HG02642 (cell line): ENCODE data around the gene MADD.
"Not testable (repeated sequence)": the region's sequence is repeated elsewhere in the genome, so short reads cannot be mapped to it uniquely, and the experiment has no call there.

Experiments used
- ATAC-seq: cut with Tn5 transposase; IDR thresholded peaks from one replicate; pipeline ENCODE4 v1.9.1; 2021; ENCODE audit warnings: mild to moderate bottlenecking; ENCODE audit not compliant: unreplicated experiment, poor library complexity

The MADD gene

DNA sequence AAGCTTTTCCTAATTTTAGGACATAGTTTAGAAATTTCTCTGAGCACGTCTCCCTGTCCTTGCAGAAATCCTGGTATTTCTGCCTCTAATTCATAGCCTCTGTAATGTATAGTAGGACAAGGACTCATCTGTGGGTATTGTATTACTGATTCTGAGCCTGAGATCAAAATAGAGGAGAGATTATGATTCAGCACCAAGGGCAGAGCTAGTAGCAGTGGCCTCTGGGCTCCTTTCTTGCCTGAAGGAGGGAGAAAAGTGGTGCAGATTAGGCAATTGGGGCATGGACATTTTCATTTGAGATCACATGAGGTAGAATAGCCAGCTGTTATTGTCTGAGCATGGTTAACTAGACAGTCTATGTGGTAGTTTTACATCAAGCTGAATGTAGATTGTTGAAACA is 2.8 kb downstream of the MADD start:
- no peak for ATAC-seq

DNA sequence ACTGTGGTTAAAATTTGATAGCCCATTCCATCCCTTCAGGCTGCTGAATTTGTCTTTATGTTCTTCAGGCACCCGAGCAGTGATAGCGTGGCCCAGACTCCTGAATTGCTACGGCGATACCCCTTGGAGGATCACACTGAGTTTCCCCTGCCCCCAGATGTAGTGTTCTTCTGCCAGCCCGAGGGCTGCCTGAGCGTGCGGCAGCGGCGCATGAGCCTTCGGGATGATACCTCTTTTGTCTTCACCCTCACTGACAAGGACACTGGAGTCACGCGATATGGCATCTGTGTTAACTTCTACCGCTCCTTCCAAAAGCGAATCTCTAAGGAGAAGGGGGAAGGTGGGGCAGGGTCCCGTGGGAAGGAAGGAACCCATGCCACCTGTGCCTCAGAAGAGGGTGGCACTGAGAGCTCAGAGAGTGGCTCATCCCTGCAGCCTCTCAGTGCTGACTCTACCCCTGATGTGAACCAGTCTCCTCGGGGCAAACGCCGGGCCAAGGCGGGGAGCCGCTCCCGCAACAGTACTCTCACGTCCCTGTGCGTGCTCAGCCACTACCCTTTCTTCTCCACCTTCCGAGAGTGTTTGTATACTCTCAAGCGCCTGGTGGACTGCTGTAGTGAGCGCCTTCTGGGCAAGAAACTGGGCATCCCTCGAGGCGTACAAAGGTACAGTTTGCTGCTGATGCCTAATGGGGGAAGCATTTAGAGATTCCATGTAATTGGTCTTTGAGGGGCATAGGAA is 4.7 kb downstream of the MADD start:
- ATAC-seq, result no peak

DNA sequence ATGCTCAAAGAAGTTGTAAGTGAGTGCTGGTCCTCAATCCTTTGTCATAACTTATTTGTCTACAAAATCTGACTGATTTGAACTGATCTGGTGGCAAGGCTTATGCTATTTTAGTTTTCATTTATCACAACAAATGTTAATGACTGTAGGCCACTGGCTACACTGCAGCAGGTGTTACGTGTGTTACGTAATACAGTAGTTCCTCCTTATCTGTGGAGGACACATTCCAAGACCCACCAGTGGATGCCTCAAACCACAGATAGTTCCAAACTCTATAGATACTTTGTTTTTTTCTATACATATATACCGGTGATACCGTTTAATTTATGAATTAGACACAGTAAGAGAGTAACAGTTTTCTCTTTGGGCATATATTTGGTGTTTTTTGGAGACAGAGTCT is 7.0 kb downstream of the MADD start:
- ATAC-seq, result no peak

DNA sequence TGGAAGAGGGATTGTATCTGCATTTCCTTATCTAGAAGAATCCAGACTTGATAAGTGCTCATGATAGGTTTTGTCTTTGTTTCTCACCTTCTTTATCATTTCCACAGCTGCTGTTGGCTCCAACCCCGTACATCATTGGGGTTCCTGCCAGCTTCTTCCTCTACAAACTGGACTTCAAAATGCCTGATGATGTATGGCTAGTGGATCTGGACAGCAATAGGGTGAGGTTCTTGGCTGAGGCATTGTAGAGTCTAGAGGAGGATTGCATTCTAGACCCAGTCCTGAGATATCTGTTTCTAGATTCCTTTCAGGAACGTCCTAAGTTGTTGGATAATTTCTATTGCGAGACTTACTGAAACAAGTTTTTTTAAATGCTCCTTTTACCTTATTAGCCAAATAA is 8.1 kb downstream of the MADD start:
- no peak for ATAC-seq

DNA sequence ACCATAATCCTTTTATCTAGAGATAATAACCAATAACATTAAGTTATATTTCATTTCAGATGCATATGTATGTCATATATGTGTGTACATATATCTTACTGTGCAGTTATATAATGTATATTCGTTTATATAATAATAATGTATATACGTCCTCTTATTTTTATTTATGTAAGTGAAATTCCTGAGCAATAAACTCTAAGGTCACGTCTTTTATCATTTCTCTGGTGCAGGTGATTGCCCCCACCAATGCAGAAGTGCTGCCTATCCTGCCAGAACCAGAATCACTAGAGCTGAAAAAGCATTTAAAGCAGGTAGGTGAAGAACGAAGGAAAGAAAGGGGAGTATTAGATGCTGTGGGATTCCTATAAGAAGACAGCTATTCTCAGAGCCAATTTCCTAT is 8.8 kb downstream of the MADD start:
- no peak for ATAC-seq

DNA sequence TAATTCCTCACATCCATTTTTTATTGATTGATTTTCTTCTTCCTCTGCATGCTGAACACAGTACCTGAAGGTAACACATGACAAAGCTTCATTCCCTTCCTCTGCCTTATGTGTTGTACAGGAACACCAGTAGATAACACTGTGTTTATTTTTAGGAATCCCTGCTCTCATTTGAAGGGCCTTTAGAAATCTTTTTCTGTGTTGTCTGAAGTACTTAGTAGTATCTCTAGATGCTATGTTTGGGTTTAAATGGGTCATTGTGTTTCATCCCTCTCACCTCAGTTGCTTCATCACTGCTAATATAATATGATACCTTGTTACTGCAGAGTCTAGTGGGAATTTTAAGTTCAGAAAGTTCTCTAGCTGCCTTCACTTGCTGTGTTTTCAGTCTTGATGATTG is 10.2 kb downstream of the MADD start:
- no peak for ATAC-seq

DNA sequence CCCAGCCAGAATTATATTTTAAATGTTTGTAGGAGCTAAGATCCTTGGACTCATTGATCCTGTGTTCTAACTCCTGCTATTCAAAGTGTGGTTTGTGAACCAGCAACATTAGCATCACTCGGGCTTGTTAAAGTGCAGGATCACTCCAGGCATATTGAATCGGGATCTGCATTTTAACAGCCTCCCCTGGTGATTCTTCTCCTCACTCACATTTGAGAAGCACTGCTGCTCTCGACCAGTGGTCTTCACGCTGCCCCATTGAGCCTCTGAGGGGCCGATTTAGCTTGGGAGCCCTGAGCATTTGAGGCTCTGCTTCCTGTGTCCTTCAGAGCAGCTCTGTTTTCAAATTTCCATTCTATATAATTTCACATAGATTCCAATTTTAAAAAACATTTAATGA is 10.9 kb downstream of the MADD start:
- ATAC-seq, result no peak

DNA sequence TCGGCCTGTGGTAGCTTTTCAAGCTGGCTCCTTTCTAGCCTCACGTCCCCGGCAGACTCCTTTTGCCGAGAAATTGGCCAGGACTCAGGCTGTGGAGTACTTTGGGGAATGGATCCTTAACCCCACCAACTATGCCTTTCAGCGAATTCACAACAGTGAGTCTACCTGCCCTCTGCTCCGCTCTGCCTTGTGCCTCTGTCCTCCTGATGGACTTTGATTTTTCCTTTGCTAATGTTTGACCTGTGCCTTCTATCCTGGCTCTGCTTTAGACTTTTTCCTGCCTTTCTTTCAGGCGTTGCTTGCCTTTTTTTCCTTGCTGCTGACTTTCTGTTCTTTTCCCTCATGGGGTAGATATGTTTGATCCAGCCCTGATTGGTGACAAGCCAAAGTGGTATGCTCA is 12.5 kb downstream of the MADD start:
- no peak for ATAC-seq

DNA sequence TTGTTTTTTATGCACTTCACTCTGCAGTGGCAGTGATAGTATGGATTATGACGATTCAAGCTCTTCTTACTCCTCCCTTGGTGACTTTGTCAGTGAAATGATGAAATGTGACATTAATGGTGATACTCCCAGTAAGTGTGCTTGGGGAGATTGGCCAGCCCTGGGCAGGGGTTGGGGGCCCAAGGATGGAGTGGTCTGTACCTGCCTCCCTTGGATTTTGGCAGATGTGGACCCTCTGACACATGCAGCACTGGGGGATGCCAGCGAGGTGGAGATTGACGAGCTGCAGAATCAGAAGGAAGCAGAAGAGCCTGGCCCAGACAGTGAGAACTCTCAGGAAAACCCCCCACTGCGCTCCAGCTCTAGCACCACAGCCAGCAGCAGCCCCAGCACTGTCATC is 14.2 kb downstream of the MADD start:
- ATAC-seq, result no peak

DNA sequence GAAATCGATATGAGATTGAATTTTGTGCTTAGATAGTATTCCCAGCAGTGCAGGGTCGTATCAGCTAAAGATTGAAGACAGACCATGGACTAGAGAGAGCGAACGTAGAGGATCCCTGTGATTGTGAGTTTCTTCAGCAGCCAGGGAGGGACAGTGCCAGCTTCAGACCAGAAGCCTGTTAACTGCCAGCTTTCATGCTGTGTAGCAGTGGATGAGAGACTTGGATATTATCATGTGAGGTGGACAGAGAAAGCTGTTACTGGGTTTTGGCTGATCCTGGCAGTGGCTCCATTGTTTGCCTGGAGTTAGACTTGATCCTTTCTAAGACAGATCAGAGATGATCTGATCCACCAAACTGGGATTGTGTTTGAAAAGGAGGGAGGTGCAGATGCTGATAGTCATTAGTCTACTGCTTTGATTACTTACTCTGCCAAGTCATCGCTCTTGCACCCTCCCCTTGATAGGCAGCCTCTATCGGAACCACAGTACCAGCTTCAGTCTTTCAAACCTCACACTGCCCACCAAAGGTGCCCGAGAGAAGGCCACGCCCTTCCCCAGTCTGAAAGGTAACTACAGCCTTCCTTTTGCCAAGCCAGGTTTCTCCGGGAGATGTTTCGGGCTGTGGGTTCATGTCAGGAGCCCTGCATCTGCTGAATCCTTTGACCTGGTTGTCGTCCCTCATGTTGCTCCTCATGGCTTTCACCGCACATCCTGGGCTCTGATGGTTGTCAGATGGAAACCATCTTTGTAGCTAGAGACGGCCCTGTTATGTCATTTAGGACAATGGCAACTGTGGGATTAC is 16.2 kb downstream of the MADD start:
- ATAC-seq, result no peak

DNA sequence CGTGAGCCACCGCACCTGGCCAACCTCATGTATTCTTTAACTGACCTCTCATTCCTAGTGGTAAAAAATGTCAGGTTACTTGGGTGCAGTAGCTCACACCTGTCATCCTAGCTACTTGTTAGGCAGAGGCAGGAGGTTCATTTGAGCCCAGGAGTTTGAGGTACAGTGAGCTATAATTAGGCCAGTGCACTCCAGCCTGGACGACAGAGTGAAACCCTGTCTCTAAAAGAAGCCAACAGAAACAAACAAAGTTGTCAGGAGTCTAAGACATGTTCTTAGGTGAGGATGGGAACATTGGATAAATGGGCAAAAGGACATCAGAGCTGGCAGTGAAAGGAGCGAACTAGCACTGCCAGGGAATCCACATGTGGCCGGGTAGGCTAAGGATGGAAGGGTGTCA is 18.1 kb downstream of the MADD start:
- ATAC-seq, result no peak

DNA sequence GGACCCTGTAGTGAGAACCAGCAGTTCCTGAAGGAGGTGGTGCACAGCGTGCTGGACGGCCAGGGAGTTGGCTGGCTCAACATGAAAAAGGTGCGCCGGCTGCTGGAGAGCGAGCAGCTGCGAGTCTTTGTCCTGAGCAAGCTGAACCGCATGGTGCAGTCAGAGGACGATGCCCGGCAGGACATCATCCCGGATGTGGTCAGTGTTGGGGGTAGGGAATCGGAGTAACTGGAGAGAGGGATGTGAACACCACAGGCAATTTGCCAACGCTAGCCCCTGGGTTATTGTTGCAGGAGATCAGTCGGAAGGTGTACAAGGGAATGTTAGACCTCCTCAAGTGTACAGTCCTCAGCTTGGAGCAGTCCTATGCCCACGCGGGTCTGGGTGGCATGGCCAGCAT is 19.9 kb downstream of the MADD start:
- no peak for ATAC-seq

DNA sequence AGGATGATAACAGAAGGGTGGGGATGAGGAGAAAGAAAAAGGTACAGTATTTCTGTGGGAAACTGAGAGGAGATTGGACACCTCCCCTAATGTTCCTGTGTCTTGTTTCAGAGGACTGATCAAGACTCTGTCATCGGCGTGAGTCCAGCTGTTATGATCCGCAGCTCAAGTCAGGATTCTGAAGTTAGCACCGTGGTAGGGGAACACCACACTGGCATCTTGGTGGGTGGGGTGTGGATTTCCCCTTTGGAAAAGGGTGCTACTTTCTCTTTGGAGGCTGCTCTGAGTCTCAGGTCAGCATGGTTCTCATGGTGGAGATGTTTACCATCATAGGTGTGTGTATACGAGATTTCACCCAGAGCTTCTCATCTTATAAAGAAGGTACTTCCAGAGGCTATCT is 25.5 kb downstream of the MADD start:
- ATAC-seq, result no peak

DNA sequence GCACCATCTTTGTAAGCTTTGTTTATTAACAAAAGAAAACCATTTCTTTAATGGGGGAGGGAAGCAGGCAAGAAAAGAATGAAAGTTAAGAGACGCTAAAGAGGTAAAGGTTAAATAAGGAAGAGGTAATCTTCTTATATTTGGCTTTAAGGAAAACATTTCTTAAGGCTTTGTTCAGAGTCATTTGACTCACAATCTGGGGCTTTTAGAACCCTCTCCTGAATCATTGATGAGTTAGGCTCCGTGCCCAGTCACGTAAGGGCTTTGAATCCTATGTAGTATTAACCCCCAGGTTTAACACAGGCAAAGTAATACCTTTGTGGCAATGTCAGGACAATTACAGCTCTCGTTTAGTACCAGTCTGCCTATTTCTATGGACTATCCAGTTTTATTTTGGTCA is 26.1 kb downstream of the MADD start:
- ATAC-seq, result no peak

DNA sequence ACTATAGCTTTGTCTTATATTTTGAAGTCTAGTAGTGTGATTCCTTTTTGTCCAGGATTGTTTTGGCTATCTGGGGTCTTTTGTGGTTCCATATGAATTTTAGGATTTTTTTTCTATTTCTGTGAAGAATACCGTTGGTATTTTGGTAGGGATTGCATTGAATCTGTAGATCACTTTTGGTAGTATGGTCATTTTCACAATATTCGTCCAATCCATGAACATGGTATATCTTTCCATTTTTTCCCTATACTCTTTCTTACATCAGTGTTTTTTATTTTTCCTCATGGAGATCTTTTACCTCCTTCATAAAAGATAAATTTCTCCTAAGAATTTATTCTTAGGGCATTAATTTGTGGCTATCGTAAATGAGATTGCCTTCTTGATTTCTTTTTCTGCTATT is 29.1 kb downstream of the MADD start:
- no peak for ATAC-seq

DNA sequence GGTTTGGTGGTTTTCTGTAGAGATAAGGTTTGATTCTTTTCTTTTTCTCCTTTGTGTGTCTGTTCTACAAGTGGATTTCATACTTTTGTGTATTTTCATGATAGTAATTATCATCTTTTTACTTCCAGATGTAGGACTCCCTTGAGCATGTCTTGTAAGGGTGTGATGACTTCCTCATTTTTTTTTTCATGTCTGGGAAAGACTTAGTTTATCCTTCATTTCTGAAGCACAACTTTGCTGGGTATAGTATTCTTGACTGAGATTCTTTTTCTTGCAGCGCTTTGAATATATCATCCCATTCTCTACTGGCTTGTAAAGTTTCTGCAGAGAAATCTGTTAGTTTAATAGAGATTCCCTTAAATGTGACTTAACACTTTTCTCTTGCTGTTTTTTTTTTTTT is 32.9 kb downstream of the MADD start:
- no peak for ATAC-seq

DNA sequence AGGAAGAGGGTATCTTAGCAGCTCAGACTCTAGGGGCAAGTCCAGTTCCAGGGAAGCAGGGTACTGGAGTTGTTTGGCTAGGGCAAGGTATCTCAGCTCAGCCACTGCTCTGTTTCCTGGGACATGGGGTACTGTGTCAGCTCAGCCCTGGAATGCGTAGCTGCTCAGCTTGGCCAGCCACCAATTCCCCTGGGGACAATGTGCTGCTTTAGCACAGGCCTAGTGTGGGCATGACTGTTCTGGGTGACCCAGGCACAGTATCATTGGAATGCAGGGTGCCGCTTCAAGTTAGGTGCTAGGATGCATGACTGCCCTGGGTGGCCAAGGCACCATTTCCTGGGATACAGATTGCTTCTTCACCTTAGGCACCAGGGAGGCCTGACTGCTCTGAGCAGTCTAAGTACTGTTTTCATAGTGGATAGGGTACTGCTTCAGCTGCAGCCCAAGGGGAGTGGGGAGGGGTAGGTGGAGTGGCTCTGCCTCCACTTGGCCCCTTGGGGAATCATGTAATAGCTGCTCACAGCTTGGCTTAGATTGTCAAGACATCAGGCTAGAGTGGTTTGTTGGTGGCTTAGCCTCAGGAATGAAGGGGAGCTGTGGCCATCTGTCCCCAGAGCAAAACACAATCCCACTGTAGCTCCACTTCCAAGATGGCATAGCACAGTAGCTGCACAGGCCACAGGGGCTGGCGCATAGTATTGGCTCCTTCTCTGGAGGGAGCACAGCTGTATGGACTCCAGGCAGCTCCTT is 36.0 kb downstream of the MADD start:
- ATAC-seq, result no peak

DNA sequence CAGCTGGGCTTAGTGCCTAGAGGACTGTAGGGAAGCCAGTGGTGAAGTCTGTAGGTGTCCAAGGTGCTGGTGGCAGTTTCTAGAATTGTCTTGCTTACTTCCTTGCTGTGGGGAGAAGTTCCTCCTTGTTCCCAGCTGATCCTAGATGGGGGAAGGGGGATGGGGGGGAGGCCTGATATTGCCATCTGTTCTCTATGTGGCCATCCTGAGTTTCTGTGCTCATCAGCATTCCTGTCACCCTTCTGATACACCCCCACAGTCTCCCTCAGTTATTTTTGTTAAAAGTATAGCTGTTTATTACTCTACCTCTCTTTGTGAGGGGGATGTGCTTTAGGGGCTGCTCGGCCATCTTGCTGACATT is 36.5 kb downstream of the MADD start:
- ATAC-seq, result no peak

DNA sequence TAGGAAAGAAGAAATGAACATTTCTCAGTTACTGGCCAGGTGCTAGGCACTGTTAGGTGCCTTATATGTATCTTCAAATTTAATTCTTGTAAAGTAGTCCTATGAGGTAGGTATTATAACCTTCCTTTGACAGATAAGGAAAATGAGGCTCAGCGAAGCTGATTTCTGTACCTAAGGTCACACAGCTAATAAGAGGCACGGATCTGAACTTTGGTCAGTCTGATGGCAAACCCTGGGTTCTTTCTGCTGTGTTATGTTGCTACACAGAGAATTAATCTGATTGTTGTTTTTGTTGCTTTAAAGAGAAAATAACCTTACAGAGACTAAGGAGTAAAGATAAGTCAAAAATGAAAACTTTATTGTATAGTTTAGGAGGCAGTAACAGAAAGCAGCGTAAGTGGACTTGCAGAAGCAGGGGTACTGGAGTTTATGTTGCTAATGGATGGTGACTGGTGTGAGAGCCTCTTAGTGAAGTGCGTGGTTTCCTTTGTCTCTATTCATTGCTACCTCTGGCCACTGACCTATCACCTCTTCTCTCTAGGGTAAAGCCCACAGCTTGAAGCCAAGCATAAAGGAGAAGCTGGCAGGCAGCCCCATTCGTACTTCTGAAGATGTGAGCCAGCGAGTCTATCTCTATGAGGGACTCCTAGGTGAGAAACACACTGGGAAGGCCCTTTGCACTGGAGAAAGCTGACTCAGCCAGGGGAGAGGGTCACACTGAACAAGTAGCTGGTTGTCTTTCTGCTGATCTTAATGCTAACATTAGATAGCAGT is 38.3 kb downstream of the MADD start:
- ATAC-seq, result no peak

DNA sequence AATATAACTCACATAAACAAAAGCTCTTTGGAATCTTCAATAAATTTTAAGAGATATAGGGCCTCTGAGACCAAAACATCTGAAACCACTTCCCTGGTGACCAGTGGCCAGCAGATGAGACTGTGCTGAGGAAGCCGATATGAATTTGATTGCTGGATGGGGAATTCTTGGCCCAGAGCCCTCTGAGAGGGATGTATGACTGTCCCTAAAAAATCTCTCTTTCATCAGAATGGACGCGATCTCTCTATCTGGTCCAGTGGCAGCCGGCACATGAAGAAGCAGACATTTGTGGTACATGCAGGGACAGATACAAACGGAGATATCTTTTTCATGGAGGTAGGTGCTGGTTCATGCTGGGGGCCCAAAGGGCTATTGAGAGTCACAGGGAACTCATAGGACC is 45.1 kb downstream of the MADD start:
- ATAC-seq, result no peak

DNA sequence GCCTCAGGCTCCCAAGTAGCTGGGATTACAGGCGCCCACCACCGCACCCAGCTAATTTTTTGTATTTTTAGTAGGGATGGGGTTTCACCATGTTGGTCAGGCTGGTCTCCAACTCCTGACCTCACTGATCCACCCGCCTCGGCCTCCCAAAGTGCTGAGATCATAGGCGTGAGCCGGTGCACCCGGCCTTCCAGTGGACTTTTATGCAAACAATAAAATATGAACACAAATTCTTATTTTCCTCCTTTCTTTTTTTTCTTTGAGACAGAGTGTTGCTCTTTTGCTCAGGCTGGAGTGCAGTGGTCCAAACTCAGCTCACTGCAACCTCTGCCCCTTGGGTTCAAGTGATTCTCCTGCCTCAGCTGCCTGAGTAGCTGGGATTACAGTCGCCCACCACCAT is 46.6 kb downstream of the MADD start:
- ATAC-seq, result not testable (repeated sequence)
